A549 (cell line): ENCODE results near the gene USP3. TPM values are rescaled to one million over a fixed set of nuclear protein-coding genes. Genes with fewer than 3 reads are reported as not detected.
"Not testable (repeated sequence)": the region's sequence is repeated elsewhere in the genome, so short reads cannot be mapped to it uniquely, and the experiment has no call there.

Source experiments
- ATAC-seq, 2 experiments: fragments of 200-7000 bp in 1 of 2; fragments of >200 bp in 1 of 2; cut with Nextera tagmentation in 1 of 2; cut with Tn5 transposase in 1 of 2; 3 replicates each; pipeline versions ENCODE4 v1.8.0 to v1.9.1; 2018 to 2020; ENCODE audit warnings: mild to moderate bottlenecking in 1 of 2, moderate library complexity in 1 of 2
- CTCF ChIA-PET: fragments of 300-600 bp; sonication (Branson Sonifier 250); formaldehyde crosslinking; extraction: SDS; loops from one replicate; lab custom pipeline; 2021; ENCODE audit warnings: antibody characterized with exemption, inconsistent platforms; lab: Yijun Ruan, JAX
- POLR2A ChIA-PET: fragments of 350-600 bp; formaldehyde crosslinking; extraction: SDS; loops from one replicate; lab custom pipeline; 2021; ENCODE audit warnings: antibody characterized with exemption, inconsistent platforms; lab: Yijun Ruan, JAX
- DNase-seq, 2 experiments: peaks; one replicate each; pipeline versions ENCODE4 v3.0.0 to v3.0.0-alpha.2; 2011 to 2016; ENCODE audit warnings: low read depth in 1 of 2, low spot score in 1 of 2
- FAIRE-seq: peaks from 2 replicates; lab custom pipeline; 2011; peaks lifted over from hg19 to GRCh38; lab: Jason Lieb, UNC
- H3K27ac ChIP-seq, 2 experiments: fragments of >200 bp; sonication (Bioruptor Twin); formaldehyde crosslinking; 3 replicates each; pipeline ENCODE4 v1.5.1; 2016 to 2017
- H3K4me1 ChIP-seq: fragments of >200 bp; sonication (Bioruptor Twin); formaldehyde crosslinking; 3 replicates; pipeline ENCODE4 v1.6.1; 2016
- H3K4me2 ChIP-seq: fragments of >200 bp; sonication (Bioruptor Twin); formaldehyde crosslinking; 3 replicates; pipeline ENCODE4 v1.6.1; 2016
- H3K4me3 ChIP-seq: fragments of >200 bp; sonication (Bioruptor Twin); formaldehyde crosslinking; 3 replicates; pipeline ENCODE4 v1.5.1; 2016
- H3K9me3 ChIP-seq: fragments of >200 bp; sonication (Bioruptor Twin); formaldehyde crosslinking; 3 replicates; pipeline ENCODE4 v1.6.1; 2016
- ATOH8 ChIP-seq: fragments of 250-450 bp; sonication (Bioruptor Pico); IDR thresholded peaks from 2 replicates; pipeline ENCODE4 v1.5.0; 2020; ENCODE audit warnings: low read depth, mild to moderate bottlenecking, moderate library complexity
- BCL3 ChIP-seq: fragments of >200 bp; sonication (Bioruptor Twin); formaldehyde crosslinking; IDR thresholded peaks from 3 replicates; pipeline ENCODE4 v1.6.1; 2016
- BHLHE40 ChIP-seq: IDR thresholded peaks from 2 replicates; pipeline ENCODE4 v1.6.1; 2012; ENCODE audit warnings: low read depth, low read length, inconsistent platforms
- CEBPB ChIP-seq, 2 experiments: fragments of >200 bp in 1 of 2; sonication (Bioruptor Twin) in 1 of 2; formaldehyde crosslinking in 1 of 2; IDR thresholded peaks; 2 replicates each; pipeline ENCODE4 v1.6.1; 2012 to 2016
- CHD4 ChIP-seq: fragments of 200-600 bp; sonication (generic); IDR thresholded peaks from 2 replicates; pipeline ENCODE4 v1.6.1; 2016; ENCODE audit warnings: antibody characterized with exemption, mild to moderate bottlenecking, borderline replicate concordance
- E2F6 ChIP-seq: IDR thresholded peaks from 2 replicates; pipeline ENCODE4 v1.6.1; 2012; ENCODE audit warnings: low read depth, borderline replicate concordance
- FOSL2 ChIP-seq, 2 experiments: fragments of 450-650 bp in 1 of 2; fragments of >200 bp in 1 of 2; sonication (Bioruptor Twin) in 1 of 2; formaldehyde crosslinking; IDR thresholded peaks; 2 replicates each; pipeline versions ENCODE4 v1.5.0 to v1.6.1; 2016 to 2020; ENCODE audit warnings: mild to moderate bottlenecking in 1 of 2, moderate library complexity in 1 of 2
- HEYL ChIP-seq: fragments of 250-450 bp; sonication (Bioruptor Pico); IDR thresholded peaks from 2 replicates; pipeline ENCODE4 v1.8.0; 2021; ENCODE audit warnings: mild to moderate bottlenecking, moderate library complexity
- HOXA7 ChIP-seq: fragments of 250-450 bp; sonication (Bioruptor Pico); IDR thresholded peaks from 2 replicates; pipeline ENCODE4 v1.5.0; 2020; ENCODE audit warnings: mild to moderate bottlenecking, moderate library complexity
- JUN ChIP-seq, 2 experiments: fragments of >200 bp; sonication (Bioruptor Twin); formaldehyde crosslinking; IDR thresholded peaks; 2 replicates in 1 of 2; 3 replicates in 1 of 2; pipeline ENCODE4 v1.6.1; 2016 to 2017
- MAFK ChIP-seq: fragments of 450-650 bp; IDR thresholded peaks from 2 replicates; pipeline ENCODE4 v1.6.1; 2014; ENCODE audit not compliant: partially characterized antibody
- NPAS2 ChIP-seq: fragments of 250-450 bp; sonication (Bioruptor Pico); IDR thresholded peaks from 2 replicates; pipeline ENCODE4 v1.8.0; 2022; ENCODE audit warnings: mild to moderate bottlenecking, moderate library complexity, borderline replicate concordance
- TFCP2L1 ChIP-seq: fragments of 250-450 bp; sonication (Bioruptor Pico); IDR thresholded peaks from 2 replicates; pipeline ENCODE4 v1.5.0; 2021; ENCODE audit warnings: mild to moderate bottlenecking
- WGBS: methylation state at CpG from one replicate; pipeline ENCODE4 v1.1.6; 2017; ENCODE audit errors: missing lambda C conversion rate; 5-methylcytosine and 5-hydroxymethylcytosine counted together
- polyA plus RNA-seq, 4 experiments: library from polyadenylated mRNA; depleted of rRNA in 3 of 4; stranded (reverse); fragments of >200 nt; fragmentation: RNase III in 1 of 4; extraction: RNeasy Plus Mini Kit Qiagen cat#74134 plus additional on column Dnase treatment in 1 of 4; gene quantifications; 2 replicates in 3 of 4; 3 replicates in 1 of 4; pipeline ENCODE4 v1.2.3, GENCODE V29; 2011 to 2017
- TF ChIP-seq, protein P1 (sequence below): fragments of >200 bp; sonication (Bioruptor Twin); formaldehyde crosslinking; IDR thresholded peaks from 2 replicates; pipeline ENCODE4 v1.6.1; 2016
- TF ChIP-seq, protein P2 (sequence below): fragments of 250-450 bp; sonication (Bioruptor Pico); IDR thresholded peaks from 2 replicates; pipeline ENCODE4 v1.5.0; 2021; ENCODE audit warnings: mild to moderate bottlenecking, moderate library complexity, borderline replicate concordance
- TF ChIP-seq, protein P3 (sequence below): fragments of >200 bp; sonication (Bioruptor Twin); formaldehyde crosslinking; IDR thresholded peaks from 3 replicates; pipeline ENCODE4 v1.5.1; 2016

The USP3 gene
- polyA plus RNA-seq, 2 of the 4 experiments (the other 2 are of a cell fraction): 41.8 to 99.1 TPM

GRCh38 chr15:63532307-63532744 is 27.9 kb downstream of the USP3 start:
- ATAC-seq: no peak
- ChIA-PET CTCF (interaction anchor here (1.1 to 4.3 kb wide), 8 partner anchors 9 to 65 kb away, joined by 4 to 24 read pairs (median 6); partner anchors contain the start of gene USP3), POLR2A (no interaction called here)
- no peak overlapping the region for H3K27ac ChIP-seq
- TF ChIP-seq, protein P1, sequence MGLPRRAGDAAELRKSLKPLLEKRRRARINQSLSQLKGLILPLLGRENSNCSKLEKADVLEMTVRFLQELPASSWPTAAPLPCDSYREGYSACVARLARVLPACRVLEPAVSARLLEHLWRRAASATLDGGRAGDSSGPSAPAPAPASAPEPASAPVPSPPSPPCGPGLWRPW: no peak
- TF ChIP-seq, protein P2, sequence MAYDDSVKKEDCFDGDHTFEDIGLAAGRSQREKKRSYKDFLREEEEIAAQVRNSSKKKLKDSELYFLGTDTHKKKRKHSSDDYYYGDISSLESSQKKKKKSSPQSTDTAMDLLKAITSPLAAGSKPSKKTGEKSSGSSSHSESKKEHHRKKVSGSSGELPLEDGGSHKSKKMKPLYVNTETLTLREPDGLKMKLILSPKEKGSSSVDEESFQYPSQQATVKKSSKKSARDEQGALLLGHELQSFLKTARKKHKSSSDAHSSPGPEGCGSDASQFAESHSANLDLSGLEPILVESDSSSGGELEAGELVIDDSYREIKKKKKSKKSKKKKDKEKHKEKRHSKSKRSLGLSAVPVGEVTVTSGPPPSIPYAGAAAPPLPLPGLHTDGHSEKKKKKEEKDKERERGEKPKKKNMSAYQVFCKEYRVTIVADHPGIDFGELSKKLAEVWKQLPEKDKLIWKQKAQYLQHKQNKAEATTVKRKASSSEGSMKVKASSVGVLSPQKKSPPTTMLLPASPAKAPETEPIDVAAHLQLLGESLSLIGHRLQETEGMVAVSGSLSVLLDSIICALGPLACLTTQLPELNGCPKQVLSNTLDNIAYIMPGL (CRISPR knock-in tag): no peak
- TF ChIP-seq HOXA7 (no peak), BCL3 (no peak), ATOH8 (CRISPR knock-in tag) (no peak), JUN (IDR thresholded peaks at IDR 0.05) (no peak), MAFK (peak; percentile 97), E2F6 (no peak), CEBPB (IDR thresholded peaks at IDR 0.05) (peak; percentile 59 to 70; a peak in 3 of 4 replicates), HEYL (no peak), CHD4 (no peak), FOSL2 (IDR thresholded peaks at IDR 0.05) (no peak), FOSL2 (CRISPR knock-in tag; IDR thresholded peaks at IDR 0.05) (0 out of 2 replicates have a peak, but pooled peaks have one; percentile 13), TFCP2L1 (CRISPR knock-in tag) (no peak)
- TF ChIP-seq, protein P3, sequence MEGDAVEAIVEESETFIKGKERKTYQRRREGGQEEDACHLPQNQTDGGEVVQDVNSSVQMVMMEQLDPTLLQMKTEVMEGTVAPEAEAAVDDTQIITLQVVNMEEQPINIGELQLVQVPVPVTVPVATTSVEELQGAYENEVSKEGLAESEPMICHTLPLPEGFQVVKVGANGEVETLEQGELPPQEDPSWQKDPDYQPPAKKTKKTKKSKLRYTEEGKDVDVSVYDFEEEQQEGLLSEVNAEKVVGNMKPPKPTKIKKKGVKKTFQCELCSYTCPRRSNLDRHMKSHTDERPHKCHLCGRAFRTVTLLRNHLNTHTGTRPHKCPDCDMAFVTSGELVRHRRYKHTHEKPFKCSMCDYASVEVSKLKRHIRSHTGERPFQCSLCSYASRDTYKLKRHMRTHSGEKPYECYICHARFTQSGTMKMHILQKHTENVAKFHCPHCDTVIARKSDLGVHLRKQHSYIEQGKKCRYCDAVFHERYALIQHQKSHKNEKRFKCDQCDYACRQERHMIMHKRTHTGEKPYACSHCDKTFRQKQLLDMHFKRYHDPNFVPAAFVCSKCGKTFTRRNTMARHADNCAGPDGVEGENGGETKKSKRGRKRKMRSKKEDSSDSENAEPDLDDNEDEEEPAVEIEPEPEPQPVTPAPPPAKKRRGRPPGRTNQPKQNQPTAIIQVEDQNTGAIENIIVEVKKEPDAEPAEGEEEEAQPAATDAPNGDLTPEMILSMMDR: no peak
- peak overlapping the region; percentile 44 for H3K4me2 ChIP-seq
- WGBS: 62% methylated on average over 5 of the region's 5 CpGs
- peaks cover 40% of the 10 kb centered on the region for H3K4me1 ChIP-seq
- H3K9me3 ChIP-seq: no peaks in the 10 kb centered on the region
- no peak overlapping the region for H3K4me3 ChIP-seq
- peak; percentile 63 for FAIRE-seq
- DNase-seq: peak in 1 of 2 experiments; percentile 37

DNA sequence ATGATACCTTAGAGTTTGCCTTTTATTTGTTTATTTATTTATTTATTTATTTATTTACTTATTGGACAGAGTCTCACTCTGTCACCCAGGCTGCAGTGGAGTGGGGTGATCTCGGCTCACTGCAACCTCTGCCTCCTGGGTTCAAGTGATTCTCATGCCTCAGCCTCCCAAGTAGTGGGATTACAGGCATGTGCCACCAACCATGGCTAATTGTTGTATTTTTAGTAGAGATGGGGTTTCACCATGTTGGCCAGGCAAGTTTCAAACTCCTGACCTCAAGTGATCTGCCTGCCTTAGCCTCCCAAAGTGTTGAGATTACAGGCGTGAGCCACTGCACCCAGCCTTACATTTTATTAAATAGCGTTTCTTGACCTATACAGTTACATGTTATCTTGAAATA is 30.5 kb downstream of the USP3 start:
- H3K27ac ChIP-seq, ATAC-seq, CTCF ChIA-PET, H3K9me3 ChIP-seq, H3K4me2 ChIP-seq, POLR2A ChIA-PET, H3K4me3 ChIP-seq, DNase-seq, FAIRE-seq: not testable (repeated sequence)
- H3K4me1 ChIP-seq: peaks cover 49% of the 10 kb centered on the region
- 91% methylated on average over 3 of the region's 3 CpGs for WGBS

- DNase-seq (no peak), ATAC-seq (no peak), FAIRE-seq (no peak)
- no peaks in the 10 kb centered on the region for H3K9me3 ChIP-seq
- TF ChIP-seq HEYL (no peak), BHLHE40 (no peak), CEBPB (IDR thresholded peaks at IDR 0.05) (no peak), MAFK (no peak), NPAS2 (no peak)
- TF ChIP-seq, protein P1: no peak
- ChIA-PET POLR2A (no interaction called here), CTCF (interaction anchor here (0.8 to 1.2 kb wide), 3 partner anchors 48 to 74 kb away, joined by 3 read pairs; no protein-coding TSS in a partner anchor)
- WGBS: 85% methylated on average over 3 of the region's 3 CpGs
- H3K4me1 ChIP-seq: peaks cover 54% of the 10 kb centered on the region
- H3K27ac ChIP-seq: no peak overlapping the region
- H3K4me2 ChIP-seq: no peak overlapping the region
- H3K4me3 ChIP-seq: no peak overlapping the region
Observed at GRCh38 chr15:63535689-63536088, 31.3 kb downstream of the USP3 start.
